Mesenteric fat pad (tissue), 1 donor: ENCODE results near the gene CREBZF. TPM values are rescaled to one million over a fixed set of nuclear protein-coding genes. Genes with fewer than 3 reads are reported as not detected.
"Not testable (repeated sequence)": the region's sequence is repeated elsewhere in the genome, so short reads cannot be mapped to it uniquely, and the experiment has no call there.

ENCODE experiments used
- DNase-seq: peaks from one replicate; pipeline ENCODE4 v3.0.0-alpha.2; 2020; ENCODE audit warnings: low spot score
- total RNA-seq: library from RNA; stranded (reverse); fragmentation: NEBNext Ultra II Directional; extraction: Animal tissue kit (Norgen Biotek cat#: 25700); gene quantifications from one replicate; pipeline ENCODE4 v1.2.1, GENCODE V29; 2021
- donor health status: DM: yes; HTN: yes; CAD: no.

Gene CREBZF
- total RNA-seq, 1 donor from 2014 or later = 25.1 TPM

- no peak for DNase-seq
Measured at GRCh38 chr11:85672105-85672902, 7.4 kb upstream of the CREBZF start.

GRCh38 chr11:85670949-85671663, 6.2 kb upstream of the CREBZF start:
- DNase-seq = not testable (repeated sequence)

DNA sequence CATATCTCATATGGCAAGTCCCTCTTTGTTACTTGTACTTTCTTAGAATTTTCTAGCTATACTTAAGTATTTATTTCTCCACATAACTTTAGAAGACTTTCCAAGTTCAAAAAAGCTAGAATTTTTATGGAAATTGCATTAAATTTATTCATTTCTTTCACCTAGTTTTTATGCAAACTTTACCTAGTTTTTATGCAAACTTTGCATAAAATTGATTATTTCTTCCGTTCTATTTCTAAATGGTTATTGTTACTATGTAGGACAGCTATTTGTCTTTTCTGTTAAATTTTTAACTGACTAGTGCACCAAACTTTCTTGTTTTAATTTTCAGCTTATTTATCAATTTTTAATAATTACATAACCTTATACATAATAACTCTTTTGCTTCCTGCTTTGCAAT, 3.2 kb upstream of the CREBZF start:
- no peak for DNase-seq

DNA sequence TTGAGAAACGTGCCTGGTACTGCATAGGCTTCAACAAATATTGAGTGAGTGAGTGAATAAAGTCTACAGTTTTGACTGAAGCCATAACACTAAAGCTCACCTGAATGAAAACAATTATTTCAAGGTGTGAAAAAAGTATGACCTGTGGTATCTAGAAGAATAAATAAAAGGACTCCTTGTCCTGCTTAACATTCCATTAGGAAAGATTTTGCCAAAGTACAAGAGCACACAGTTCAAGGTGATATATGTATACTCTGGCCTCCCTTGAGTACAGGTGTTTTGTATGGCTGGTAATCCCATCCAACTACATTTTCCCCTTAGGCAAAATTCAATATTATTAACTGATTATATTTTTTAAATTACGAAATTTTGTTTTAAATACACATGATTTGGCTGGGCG, 1.8 kb upstream of the CREBZF start:
- no peak for DNase-seq

DNA sequence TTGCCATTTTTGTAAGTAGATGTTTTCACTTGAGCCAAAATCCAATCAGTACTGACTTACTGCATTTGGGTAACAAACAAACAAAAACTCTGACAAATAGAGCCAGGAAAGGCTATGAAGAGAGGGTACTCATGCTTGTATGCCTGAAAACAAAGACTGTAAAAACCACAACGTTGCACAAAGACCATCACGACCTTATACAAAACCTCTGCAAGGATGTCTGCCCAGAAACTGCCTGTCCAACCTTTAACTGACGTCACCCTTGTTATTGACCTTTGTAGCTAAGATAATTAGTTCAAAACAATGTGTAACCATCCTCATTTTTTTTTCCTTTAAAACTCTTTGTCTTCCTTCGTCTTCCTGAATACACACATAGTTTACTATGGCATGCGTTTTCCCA, 804 bp upstream of the CREBZF start:
- DNase-seq = no peak

- peak; percentile 93 for DNase-seq
Measured at GRCh38 chr11:85663753-85664614, 945 bp downstream of the CREBZF start.

DNA sequence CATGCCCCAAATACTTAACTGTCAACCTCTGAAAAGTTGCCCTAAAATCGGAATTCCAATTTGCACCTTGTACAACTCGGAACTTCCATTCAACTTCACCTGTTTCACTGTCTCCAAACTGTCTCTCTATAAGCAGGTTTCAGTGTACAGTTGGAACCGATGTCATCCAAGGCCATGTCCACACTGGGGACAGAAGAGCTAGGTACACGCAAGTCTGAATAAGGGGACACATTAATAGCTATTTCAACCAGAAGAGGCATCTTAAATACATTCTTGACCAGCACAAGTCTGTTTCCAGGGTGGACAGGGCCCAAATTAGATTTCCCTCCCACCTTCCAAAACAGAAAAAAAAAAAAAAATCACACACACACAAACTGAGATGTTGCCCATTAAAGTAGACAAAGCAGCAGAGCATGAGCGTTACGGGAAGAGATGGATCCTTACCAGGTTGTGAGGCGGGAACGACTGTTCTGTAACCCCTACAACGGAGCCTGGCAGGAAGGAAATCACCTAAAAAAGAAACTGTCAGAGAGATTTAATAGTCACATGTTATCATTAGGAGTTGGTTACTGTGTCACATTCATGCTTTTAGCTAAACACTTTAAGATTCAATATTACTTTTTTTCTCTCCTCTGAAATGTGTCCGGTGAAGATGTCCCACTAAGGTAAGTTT, 1.7 kb downstream of the CREBZF start:
- no peak for DNase-seq

DNA sequence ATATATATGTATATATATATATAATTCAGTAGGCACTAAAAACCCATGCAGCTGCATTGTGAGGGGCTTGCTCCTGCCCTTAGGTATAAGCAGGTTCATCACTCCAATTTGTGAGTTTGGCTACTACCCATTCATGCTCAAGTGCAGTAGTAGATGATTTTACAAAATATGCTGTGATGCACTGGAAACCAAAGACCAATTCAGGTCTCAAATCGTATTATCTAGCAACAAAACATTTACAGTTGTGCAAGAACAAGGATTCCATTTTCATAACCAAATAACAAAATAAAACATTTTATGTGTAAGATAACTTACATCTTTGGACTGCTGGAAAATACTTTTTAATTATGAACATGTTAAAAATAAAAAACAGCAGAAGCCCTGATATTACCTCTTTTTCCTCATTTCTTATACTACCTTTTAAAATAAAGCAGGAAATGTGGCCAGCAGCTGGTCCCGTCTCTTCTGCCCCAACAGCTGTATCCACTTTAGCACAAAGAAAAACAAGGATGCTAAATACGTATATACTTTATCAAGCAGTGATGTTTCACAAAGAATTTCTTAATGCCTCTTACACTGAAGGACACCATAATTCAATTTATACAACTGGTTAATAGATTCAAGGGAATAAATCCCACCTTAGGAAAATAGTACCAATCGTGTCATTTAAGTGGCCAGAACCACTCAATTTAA, 2.8 kb downstream of the CREBZF start:
- DNase-seq = no peak

DNA sequence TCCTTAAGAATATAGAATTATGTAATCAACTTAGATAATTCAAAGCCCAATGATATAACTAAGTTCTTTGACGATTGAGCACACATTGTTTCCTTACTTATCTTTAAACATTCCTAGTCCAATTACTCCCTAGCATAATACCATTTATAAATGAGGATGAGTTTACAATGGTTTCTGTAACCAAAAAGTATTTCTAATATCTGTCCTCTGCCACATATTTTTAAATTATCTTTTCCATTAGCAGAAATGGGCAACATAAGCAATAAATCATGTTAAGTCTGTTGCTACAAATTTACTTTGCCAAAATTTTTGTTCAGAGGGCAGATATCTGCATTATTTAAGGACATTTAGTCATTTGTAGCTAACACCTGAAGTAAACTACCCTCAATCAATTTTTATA, 6.7 kb downstream of the CREBZF start:
- DNase-seq = no peak

DNA sequence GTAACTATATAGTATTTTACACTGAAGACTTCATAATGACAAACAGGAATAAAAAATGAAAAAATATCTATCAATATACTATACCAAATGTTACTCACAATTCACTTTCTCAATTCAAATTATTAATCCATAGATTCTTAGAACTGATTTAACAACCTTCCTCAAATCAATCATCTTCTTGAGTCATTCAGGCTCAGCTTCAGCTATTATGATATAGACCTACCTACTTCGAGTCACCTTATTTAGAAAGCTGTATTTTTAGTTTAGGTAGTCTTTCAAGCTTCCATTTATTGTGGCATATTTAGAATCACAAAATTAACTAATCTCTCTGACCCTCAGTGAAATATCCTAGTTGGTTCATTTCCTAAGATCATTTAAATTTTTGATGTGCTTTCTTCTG, 8.2 kb downstream of the CREBZF start:
- no peak for DNase-seq

DNA sequence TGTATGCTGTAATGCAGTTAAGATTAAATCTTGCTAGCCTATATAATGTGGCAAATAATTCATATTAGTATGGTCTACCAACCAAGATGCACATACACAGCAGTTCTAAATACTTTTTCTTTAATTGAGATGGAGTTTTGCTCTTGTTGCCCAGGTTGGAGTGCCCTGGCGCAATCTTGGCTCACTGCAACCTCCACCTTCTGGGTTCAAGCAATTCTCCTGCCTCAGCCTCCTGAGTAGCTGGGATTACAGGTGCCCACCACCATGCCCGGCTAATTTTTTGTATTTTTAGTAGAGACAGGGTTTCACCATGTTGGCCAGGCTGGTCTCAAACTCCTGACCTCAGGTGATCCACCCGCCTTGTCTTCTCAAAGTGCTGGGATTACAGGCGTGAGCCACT, 10.6 kb downstream of the CREBZF start:
- not testable (repeated sequence) for DNase-seq

- no peak for DNase-seq
Measured at GRCh38 chr11:85652786-85653447, 12.0 kb downstream of the CREBZF start.

DNA sequence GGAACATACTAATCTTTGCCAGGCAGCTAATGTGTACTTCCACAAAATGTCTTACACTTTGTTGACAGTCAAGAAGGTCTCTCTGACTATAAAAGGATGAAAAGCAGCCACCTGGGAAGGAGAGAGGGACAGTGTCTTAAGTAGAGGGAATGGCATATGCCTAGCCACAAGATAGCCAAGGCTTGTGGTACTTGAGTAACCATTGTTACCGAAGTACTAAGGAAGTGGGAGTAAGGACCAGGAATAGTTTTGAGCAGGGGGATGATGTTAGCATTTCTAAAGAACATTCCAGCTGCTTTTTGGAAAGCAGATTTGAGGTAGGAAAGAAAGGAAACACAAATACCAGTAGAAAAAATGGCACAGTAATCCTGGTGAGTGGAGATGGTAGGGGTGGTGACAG, 13.8 kb downstream of the CREBZF start:
- DNase-seq = no peak

- peak; percentile 97 for DNase-seq
Measured at GRCh38 chr11:85647604-85648299, 17.2 kb downstream of the CREBZF start, which contains the start of gene TMEM126A. Gene TMEM126A, plus strand, starts transcription at chr11:85647967. Its CDS starts 2,289 bp downstream, at chr11:85650256.

DNA sequence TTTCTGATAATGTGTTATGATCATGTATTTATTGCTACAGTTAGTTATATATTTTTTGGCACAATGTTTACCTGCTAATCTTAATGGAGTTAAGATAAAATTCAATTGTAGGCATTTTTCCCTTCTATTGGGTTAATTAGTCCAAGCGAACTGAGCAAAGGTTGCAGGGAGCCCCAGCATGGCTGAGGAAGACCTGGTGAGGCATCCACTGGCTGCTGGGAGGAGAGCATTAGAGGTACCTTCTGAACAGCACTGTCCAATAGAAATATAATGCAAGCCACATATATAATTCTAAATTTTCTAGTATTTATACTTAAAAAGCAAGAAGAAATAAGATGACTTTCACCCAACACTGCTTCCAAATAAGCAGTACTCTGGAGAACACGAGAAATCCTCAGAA, 17.9 kb downstream of the CREBZF start:
- no peak for DNase-seq

DNA sequence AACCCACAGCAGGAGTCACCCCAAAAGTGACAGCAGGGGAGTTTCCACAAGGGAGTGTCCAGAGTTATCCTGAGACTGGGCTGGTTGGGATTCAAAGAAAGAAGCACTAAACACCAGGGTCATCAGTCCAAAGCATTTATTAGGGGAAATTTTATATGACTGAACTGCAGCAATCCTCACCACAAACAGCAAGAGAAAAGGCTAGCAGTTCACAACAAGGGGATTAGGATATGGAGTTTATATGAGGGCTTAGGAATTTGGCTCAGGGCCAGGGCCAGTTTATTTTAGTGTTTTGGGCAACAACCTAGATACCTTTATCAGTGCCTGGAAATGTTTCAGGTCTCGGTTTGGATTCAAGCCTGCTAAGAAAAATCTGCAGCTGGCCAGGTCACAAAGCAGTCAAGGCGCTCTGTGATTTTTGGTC, 21.7 kb downstream of the CREBZF start:
- DNase-seq = no peak

DNA sequence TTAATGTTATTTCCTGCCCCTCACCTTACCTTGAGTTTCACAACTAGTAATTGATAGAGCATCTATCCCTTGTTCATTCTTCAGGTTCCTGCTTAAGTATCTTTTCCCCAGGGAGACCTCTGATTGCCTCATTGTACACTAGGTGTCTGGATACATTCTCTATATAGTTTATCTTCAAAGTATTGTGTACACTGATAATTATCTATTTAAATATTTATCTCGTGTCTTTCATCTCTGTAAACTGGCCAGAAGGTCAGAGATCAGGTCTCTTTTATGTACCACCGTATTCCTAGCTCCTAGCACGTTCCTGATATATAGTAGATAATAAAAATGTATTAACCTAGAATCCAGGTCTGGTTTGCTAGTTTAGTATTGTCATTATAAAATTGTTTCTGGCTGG, 30.2 kb downstream of the CREBZF start:
- no peak for DNase-seq

DNA sequence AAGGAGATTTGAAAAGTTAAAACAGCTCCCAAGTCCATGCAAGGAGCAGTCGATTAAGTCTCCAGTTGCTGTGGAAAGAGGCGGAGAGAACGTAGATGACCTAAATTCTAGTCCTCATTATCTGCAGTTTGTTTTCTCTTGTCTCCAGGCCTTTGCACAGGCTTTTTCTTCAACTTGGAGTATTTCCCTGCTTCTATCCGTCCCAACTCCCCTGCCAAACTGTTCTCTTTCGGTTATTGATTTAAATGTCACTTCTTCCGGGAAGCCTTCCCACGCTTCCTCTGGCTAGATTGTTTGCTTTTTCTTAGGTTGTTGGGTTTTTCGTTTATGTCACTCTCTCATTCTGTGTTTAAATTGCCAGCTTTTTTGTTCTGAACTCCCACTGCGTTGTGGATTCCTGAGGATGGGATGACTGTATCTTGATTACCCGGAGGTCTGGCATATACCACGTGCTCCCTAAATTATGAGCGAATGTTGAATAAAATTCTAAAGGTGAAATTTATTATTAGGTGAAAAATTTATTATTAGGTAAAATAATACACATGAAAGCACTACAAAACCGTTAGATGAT, 36.1 kb downstream of the CREBZF start:
- no peak for DNase-seq
